Upper lobe of right lung (tissue), 1 donor: ENCODE results near the gene TGOLN2. TPM values are rescaled to one million over a fixed set of nuclear protein-coding genes. Genes with fewer than 3 reads are reported as not detected.
A peak's percentile ranks its signal among the peaks of the same experiment; 100 is the strongest.

ENCODE experiments used
- ATAC-seq: fragments of 200-7000 bp; cut with Tn5 transposase; one replicate; pipeline ENCODE4 v1.9.1; 2020; ENCODE audit warnings: mild to moderate bottlenecking, moderate library complexity
- DNase-seq: peaks from one replicate; pipeline ENCODE4 v3.0.0-alpha.2; 2020
- H3K27ac ChIP-seq: fragments of 200-600 bp; one replicate; pipeline ENCODE4 v1.8.0; 2022
- H3K27me3 ChIP-seq: fragments of 200-600 bp; one replicate; pipeline ENCODE4 v1.8.0; 2022; ENCODE audit warnings: mild to moderate bottlenecking
- H3K36me3 ChIP-seq: fragments of 200-600 bp; one replicate; pipeline ENCODE4 v1.8.0; 2022
- H3K4me1 ChIP-seq: fragments of 200-600 bp; one replicate; pipeline ENCODE4 v1.8.0; 2022
- H3K4me3 ChIP-seq: fragments of 200-600 bp; one replicate; pipeline ENCODE4 v1.8.0; 2022; ENCODE audit warnings: mild to moderate bottlenecking
- H3K9me3 ChIP-seq: fragments of 200-600 bp; one replicate; pipeline ENCODE4 v1.8.0; 2022
- intact Hi-C: fragments of 100-400 bp; cut with DNase I; formaldehyde crosslinking; loops from one replicate; pipeline ENCODE4 v1.11.0; 2022
- total RNA-seq: library from RNA; stranded (reverse); fragmentation: NEBNext Ultra II Directional; extraction: Animal tissue kit (Norgen Biotek cat#: 25700); gene quantifications from one replicate; pipeline ENCODE4 v1.2.1, GENCODE V29; 2021
- TF ChIP-seq, protein P1 (sequence below): fragments of 200-600 bp; IDR thresholded peaks from one replicate; pipeline ENCODE4 v1.8.0; 2022; ENCODE audit warnings: antibody characterized with exemption
- donor health status: DM: no; HTN: yes; CAD: no; lungs with severe emphysema.

TGOLN2 gene
- total RNA-seq, 1 donor from 2014 or later, result 156 TPM

DNA sequence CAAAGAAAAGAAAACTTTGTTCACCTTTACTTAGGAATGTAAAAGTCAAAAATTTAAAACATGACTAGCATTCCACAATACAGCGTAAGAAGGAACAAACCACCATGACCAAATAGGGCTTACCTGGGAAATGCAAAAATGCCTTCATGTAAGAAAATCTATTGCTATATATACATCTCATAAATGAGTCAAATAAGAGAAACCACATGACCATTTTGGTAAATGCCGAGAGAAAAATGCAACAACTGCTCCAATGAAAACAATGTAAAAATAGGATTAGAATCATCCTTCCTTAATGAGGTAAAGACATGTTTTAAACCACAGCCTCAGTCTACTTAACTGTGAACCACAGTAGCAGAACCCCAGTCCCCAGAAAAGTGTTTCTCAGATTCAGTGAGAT lies 49.4 kb downstream of the TGOLN2 start:
- intact Hi-C loops, result no loop called here

DNA sequence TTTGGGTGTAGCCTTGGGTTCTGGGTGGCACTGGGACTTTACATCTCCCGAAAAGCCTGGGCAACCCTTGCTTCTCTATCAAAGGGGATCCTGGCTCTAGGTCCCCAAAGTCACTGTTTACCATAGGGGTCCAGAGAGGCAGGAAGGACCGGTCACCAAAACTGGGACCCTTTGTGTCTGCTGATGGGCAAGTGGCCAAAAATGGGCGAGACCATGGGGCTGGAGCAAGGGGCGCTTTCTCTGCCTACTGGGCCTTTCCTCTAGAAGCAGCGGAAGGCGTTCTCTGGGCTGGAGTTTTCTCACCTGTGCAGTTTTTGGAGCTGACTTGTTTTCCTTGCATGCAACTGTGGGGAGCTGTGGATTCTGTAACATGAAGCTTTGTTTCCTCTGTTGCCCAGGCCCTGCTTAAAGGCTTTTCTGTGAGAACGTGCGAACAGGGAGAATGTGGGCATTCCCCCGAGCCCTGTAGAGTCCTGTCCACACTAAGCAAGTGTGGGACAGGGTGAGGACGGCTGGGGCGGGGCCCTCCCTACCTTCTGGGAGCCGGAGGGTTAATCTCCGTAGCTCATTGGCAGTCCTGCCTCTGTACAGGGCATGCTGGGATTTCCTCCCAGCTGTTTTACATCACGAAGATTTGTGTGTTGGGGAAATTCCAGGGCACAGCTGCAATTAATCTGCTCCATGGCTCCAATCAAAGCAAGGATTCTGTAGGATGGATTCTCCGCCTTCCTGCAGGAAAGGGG lies 50.2 kb downstream of the TGOLN2 start:
- H3K27ac ChIP-seq, result peak overlapping the region; percentile 20
- TF ChIP-seq, protein P1, sequence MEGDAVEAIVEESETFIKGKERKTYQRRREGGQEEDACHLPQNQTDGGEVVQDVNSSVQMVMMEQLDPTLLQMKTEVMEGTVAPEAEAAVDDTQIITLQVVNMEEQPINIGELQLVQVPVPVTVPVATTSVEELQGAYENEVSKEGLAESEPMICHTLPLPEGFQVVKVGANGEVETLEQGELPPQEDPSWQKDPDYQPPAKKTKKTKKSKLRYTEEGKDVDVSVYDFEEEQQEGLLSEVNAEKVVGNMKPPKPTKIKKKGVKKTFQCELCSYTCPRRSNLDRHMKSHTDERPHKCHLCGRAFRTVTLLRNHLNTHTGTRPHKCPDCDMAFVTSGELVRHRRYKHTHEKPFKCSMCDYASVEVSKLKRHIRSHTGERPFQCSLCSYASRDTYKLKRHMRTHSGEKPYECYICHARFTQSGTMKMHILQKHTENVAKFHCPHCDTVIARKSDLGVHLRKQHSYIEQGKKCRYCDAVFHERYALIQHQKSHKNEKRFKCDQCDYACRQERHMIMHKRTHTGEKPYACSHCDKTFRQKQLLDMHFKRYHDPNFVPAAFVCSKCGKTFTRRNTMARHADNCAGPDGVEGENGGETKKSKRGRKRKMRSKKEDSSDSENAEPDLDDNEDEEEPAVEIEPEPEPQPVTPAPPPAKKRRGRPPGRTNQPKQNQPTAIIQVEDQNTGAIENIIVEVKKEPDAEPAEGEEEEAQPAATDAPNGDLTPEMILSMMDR, result no peak
- DNase-seq, result no peak
- no peak overlapping the region for H3K4me3 ChIP-seq
- H3K36me3 ChIP-seq, result no peaks in the 10 kb centered on the region
- peak; percentile 52 for ATAC-seq
- no peaks in the 10 kb centered on the region for H3K27me3 ChIP-seq
- H3K9me3 ChIP-seq, result no peaks in the 10 kb centered on the region
- intact Hi-C loops, result no loop called here
- peaks cover 21% of the 10 kb centered on the region for H3K4me1 ChIP-seq

More for the DNA sequence above, 49.4 kb downstream of the TGOLN2 start:
- Histone ChIP-seq H3K9me3 (no peaks in the 10 kb centered on the region), H3K4me3 (no peak overlapping the region), H3K27me3 (no peaks in the 10 kb centered on the region), H3K36me3 (no peaks in the 10 kb centered on the region), H3K4me1 (peaks cover 21% of the 10 kb centered on the region), H3K27ac (no peak overlapping the region)
- no peak for DNase-seq
- TF ChIP-seq, protein P1, result no peak
- no peak for ATAC-seq

DNA sequence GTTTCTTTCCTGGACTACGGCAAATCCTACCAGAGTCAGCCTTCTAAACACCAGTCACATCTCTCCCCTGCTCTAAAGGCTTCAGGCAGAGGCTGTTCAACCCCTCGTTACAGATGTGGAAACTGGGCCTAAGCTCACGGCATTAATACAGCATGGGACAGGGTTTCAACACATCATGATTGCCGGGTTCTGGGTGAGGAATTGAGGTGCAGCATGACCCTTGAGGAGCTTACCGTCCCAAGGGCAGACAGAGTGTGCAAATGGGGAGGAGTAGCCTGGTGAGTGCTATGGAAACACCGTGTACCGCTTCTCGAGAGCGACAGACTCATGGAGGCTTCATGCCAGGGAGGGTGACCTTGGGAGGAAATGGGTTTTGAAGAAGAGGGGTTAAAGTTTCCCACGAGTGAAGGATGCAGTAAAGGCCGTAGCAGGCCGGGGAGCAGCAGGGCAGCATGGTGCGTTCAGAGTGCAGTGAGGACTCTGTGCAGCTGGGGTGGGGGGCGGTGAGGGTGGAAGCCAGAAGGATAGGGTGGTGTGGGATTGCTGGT lies 51.1 kb downstream of the TGOLN2 start:
- intact Hi-C loops, result no loop called here
- Histone ChIP-seq H3K9me3 (no peaks in the 10 kb centered on the region), H3K36me3 (no peaks in the 10 kb centered on the region), H3K27me3 (no peaks in the 10 kb centered on the region), H3K27ac (peak overlapping the region; percentile 20), H3K4me3 (no peak overlapping the region), H3K4me1 (peaks cover 21% of the 10 kb centered on the region)
- no peak for ATAC-seq
- DNase-seq, result no peak
- TF ChIP-seq, protein P1, result no peak

DNA sequence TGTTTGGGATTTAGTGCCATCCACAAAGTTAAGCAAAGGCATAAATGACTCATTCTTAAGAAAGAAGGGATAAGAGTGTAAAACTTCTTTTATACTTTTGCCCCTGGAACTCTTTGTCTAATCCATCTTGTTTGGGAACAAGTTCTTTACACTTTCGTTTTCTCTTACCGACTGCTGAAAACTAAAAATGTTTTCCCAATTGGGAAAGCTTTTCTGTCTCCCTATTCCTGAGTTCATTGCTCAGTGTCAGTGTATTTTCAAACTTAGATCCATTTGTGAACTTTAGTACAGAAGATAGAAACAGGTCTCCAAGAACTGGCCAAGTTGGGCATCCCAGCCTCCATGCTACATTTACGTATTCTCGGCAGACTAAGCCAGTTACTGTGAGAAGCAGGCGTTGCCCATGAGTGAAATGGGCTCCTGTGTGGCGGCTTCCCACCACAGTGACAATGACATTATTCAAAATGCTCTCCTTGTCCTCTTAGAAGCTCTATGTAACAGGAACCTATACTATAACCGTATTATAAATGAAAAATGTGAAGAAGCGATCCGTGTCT lies 51.7 kb downstream of the TGOLN2 start:
- no peak for DNase-seq
- H3K27ac ChIP-seq, result peak overlapping the region; percentile 20
- TF ChIP-seq, protein P1, result no peak
- intact Hi-C loops, result no loop called here
- H3K4me1 ChIP-seq, result peaks cover 22% of the 10 kb centered on the region
- H3K4me3 ChIP-seq, result peak overlapping the region; percentile 1
- no peaks in the 10 kb centered on the region for H3K36me3 ChIP-seq
- no peak for ATAC-seq
- no peaks in the 10 kb centered on the region for H3K27me3 ChIP-seq
- H3K9me3 ChIP-seq, result no peaks in the 10 kb centered on the region

DNA sequence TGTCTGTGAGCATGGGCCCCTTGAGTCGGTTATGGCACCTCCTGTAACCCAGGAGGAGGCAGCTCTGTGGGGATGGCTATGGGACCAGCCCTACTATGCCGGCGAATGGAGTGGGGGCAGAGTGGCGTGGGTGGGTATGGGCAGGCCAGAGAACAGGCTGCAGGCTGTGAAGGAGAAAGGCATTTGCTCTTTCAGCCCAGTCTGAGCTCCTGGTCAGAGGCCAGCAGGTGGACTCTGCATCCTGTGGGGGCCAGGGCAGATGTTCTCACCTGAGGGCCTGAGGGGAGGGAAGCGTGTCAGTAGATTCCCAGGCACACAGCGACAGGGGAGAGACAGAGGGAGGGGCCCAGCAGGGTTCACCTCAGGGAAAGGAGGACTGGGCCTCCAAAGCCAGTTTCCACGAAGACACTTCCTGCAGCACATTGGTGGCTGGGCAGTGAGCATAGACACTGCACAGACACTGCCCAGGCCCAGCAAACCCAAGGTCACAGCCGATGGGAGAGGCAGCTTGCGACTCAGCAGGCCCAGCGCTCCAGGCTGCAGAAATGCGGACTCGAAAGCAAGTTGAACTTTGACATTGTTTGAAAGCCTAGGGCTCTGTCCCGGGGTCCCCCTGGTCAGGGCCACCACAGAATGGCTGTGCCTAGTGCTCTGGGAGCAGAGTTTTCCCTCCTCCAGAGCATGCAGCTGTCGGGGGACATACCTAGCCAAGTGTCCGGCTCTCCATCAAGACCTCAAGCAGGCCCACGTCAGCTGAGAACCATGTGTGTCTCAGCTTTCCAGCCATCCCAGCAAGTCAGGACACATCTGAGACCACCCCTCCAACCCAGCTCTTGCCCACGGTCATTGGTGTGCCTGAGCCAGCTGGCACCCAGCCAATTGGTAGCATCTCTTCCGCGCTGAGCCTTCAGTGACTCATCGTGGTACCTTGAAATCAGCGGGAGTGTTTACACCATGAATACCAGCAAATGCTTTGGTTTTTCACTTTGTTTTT lies 53.8 kb downstream of the TGOLN2 start:
- Histone ChIP-seq H3K27ac (no peak overlapping the region), H3K9me3 (no peaks in the 10 kb centered on the region), H3K27me3 (no peaks in the 10 kb centered on the region), H3K4me3 (no peak overlapping the region), H3K36me3 (no peaks in the 10 kb centered on the region), H3K4me1 (peaks cover 41% of the 10 kb centered on the region)
- TF ChIP-seq, protein P1, result no peak
- DNase-seq (no peak), ATAC-seq (no peak)
- intact Hi-C loops, result no loop called here
